22Rv1 (cell line): Measurements from ENCODE around the gene OTUB2.

Experiments
- CTCF ChIP-seq: fragments of 450-650 bp; IDR thresholded peaks from 2 replicates; pipeline ENCODE4 v1.5.1; 2017; ENCODE audit warnings: mild to moderate bottlenecking
- ZFX ChIP-seq: fragments of 450-650 bp; IDR thresholded peaks from 2 replicates; pipeline ENCODE4 v1.6.1; 2017; ENCODE audit warnings: antibody characterized with exemption, borderline replicate concordance

- TF ChIP-seq CTCF = no peak
- TF ChIP-seq ZFX = no peak
These were observed 420 bp upstream of the OTUB2 start for GRCh38 chr14:94025720-94026119.
